Astrocyte of the cerebellum (primary cell): ENCODE data around the gene MLX.

Experiments used
- DNase-seq: peaks from one replicate; pipeline ENCODE4 v3.0.0-alpha.2; 2011; ENCODE audit warnings: low read depth
- H3K4me3 ChIP-seq: 2 replicates; pipeline ENCODE4 v1.5.1; 2011; ENCODE audit warnings: mild to moderate bottlenecking, low read depth, low read length, moderate library complexity
- CTCF ChIP-seq: IDR thresholded peaks from 2 replicates; pipeline ENCODE4 v1.5.1; 2012; ENCODE audit warnings: low read length, low read depth, moderate library complexity, mild to moderate bottlenecking; ENCODE audit errors: missing control alignments
- in situ Hi-C: cut with HindIII; loops from 2 replicates; pipeline ENCODE4 v1.10.0; 2017; ENCODE audit warnings: low sequenced_read_pairs

MLX gene

GRCh38 chr17:42571435-42572225, 4.7 kb downstream of the MLX start:
- no peak for DNase-seq
- no peak for TF ChIP-seq CTCF
- in situ Hi-C loops: no loop called here
- no peak overlapping the region for H3K4me3 ChIP-seq

- no peak for TF ChIP-seq CTCF
- DNase-seq: no peak
- in situ Hi-C loops: no loop called here
- H3K4me3 ChIP-seq: no peak overlapping the region
Observed at GRCh38 chr17:42573095-42573494, 6.2 kb downstream of the MLX start.

GRCh38 chr17:42574463-42574862, 7.6 kb downstream of the MLX start:
- DNase-seq: no peak
- no peak for TF ChIP-seq CTCF
- in situ Hi-C loops: no loop called here
- no peak overlapping the region for H3K4me3 ChIP-seq

- no peak for DNase-seq
- TF ChIP-seq CTCF: no peak
Observed at GRCh38 chr17:42577140-42577531, 10.2 kb downstream of the MLX start.

GRCh38 chr17:42577532-42578281, 10.8 kb downstream of the MLX start, which contains the start of gene PSMC3IP:
Gene PSMC3IP, minus strand, starts transcription at chr17:42577729. Its CDS starts 43 bp downstream, at chr17:42577686.
- TF ChIP-seq CTCF: peak; percentile 46
- in situ Hi-C loops: no loop called here
- DNase-seq: peak; percentile 81
- H3K4me3 ChIP-seq: peak within 1 kb of the TSS; percentile 87

More at GRCh38 chr17:42577140-42577531, 10.2 kb downstream of the MLX start:
- in situ Hi-C loops: no loop called here
- H3K4me3 ChIP-seq: peak overlapping the region; percentile 87

- in situ Hi-C loops: no loop called here
- TF ChIP-seq CTCF: peak; percentile 82
- H3K4me3 ChIP-seq: peak overlapping the region; percentile 87
- peak; percentile 57 for DNase-seq
Observed at GRCh38 chr17:42578282-42578869, 11.5 kb downstream of the MLX start.
